Breast epithelium (tissue), 4 donors: ENCODE data around the gene EIF2S1. TPM values are rescaled to one million over a fixed set of nuclear protein-coding genes. Genes with fewer than 3 reads are reported as not detected.

Source experiments
- DNase-seq, 2 donors: peaks; one replicate each; pipeline ENCODE4 v3.0.0-alpha.2; 2019; ENCODE audit warnings: low spot score in 2 of 2
- H3K27ac ChIP-seq, 2 donors: fragments of 200-600 bp; sonication (generic) in 1 of 2; one replicate each; pipeline ENCODE4 v1.5.1; 2016 to 2019; ENCODE audit warnings: mild to moderate bottlenecking in 1 of 2
- H3K27me3 ChIP-seq, 2 donors: fragments of 200-600 bp; sonication (generic) in 1 of 2; one replicate each; pipeline versions ENCODE4 v1.5.1 to v1.6.0; 2017 to 2019; ENCODE audit warnings: control low read depth in 1 of 2, mild to moderate bottlenecking in 1 of 2
- H3K36me3 ChIP-seq: fragments of 200-600 bp; one replicate; pipeline ENCODE4 v1.5.1; 2019
- H3K4me1 ChIP-seq, 2 donors: fragments of 200-600 bp; sonication (generic); one replicate each; pipeline ENCODE4 v1.5.1; 2016 to 2019; ENCODE audit warnings: control low read depth in 1 of 2
- H3K4me3 ChIP-seq, 3 donors: fragments of 200-600 bp; sonication (generic); 1 replicate in 2 of 3; 2 replicates in 1 of 3; pipeline ENCODE4 v1.5.1; 2016 to 2019; ENCODE audit warnings: mild to moderate bottlenecking in 3 of 3, moderate library complexity in 2 of 3
- H3K9me3 ChIP-seq, 2 donors: fragments of 200-600 bp; sonication (generic) in 1 of 2; one replicate each; pipeline ENCODE4 v1.5.1; 2016 to 2019; ENCODE audit warnings: control low read depth in 1 of 2
- CTCF ChIP-seq, 3 donors: fragments of 450-650 bp; IDR thresholded peaks; one replicate each; pipeline ENCODE4 v1.5.1; 2016 to 2017; ENCODE audit warnings: antibody characterized with exemption in 3 of 3, mild to moderate bottlenecking in 3 of 3, moderate library complexity in 3 of 3
- POLR2A ChIP-seq: fragments of 450-650 bp; IDR thresholded peaks from one replicate; pipeline ENCODE4 v1.6.1; 2016; ENCODE audit warnings: antibody characterized with exemption, mild to moderate bottlenecking, moderate library complexity
- POLR2AphosphoS5 ChIP-seq, 3 donors: sonication (generic); formaldehyde crosslinking; IDR thresholded peaks; one replicate each; pipeline ENCODE4 v1.6.1; 2017; ENCODE audit warnings: antibody characterized with exemption in 3 of 3
- intact Hi-C: fragments of 100-400 bp; cut with DNase I; formaldehyde crosslinking; loops from one replicate; pipeline ENCODE4 v1.15.1; 2023; ENCODE audit warnings: low total_unique reads
- total RNA-seq, 3 donors: library from RNA; depleted of rRNA; stranded (reverse); fragments of >200 nt; gene quantifications; one replicate each; pipeline ENCODE4 v1.1.0, GENCODE V29; 2016

The EIF2S1 gene
- total RNA-seq, 3 donors from 2014 or later = 63.9 to 107 (median 89.4) TPM

GRCh38 chr14:67416810-67417209 lies 56.7 kb downstream of the EIF2S1 start:
- no peaks in the 10 kb centered on the region for H3K4me1 ChIP-seq
- TF ChIP-seq CTCF (IDR thresholded peaks at IDR 0.05) = no peak
- TF ChIP-seq POLR2AphosphoS5 (IDR thresholded peaks at IDR 0.05) = no peak
- no peak for TF ChIP-seq POLR2A
- no peak overlapping the region for H3K27ac ChIP-seq
- no peaks in the 10 kb centered on the region for H3K9me3 ChIP-seq
- no peaks in the 10 kb centered on the region for H3K27me3 ChIP-seq
- no peak overlapping the region for H3K4me3 ChIP-seq
- intact Hi-C loops = no loop called here
- no peaks in the 10 kb centered on the region for H3K36me3 ChIP-seq
- no peak for DNase-seq

GRCh38 chr14:67417633-67418032 lies 57.5 kb downstream of the EIF2S1 start:
- intact Hi-C loops = no loop called here
- no peak for DNase-seq
- Histone ChIP-seq H3K4me1 (no peaks in the 10 kb centered on the region), H3K9me3 (no peaks in the 10 kb centered on the region), H3K4me3 (no peak overlapping the region), H3K27ac (no peak overlapping the region), H3K27me3 (no peaks in the 10 kb centered on the region), H3K36me3 (no peaks in the 10 kb centered on the region)
- TF ChIP-seq POLR2A = no peak
- no peak for TF ChIP-seq CTCF (IDR thresholded peaks at IDR 0.05)
- TF ChIP-seq POLR2AphosphoS5 (IDR thresholded peaks at IDR 0.05) = no peak

- Histone ChIP-seq H3K4me3 (no peak overlapping the region), H3K27me3 (no peaks in the 10 kb centered on the region), H3K4me1 (no peaks in the 10 kb centered on the region), H3K9me3 (no peaks in the 10 kb centered on the region), H3K36me3 (no peaks in the 10 kb centered on the region), H3K27ac (no peak overlapping the region)
- TF ChIP-seq POLR2AphosphoS5 (IDR thresholded peaks at IDR 0.05) (no peak), CTCF (IDR thresholded peaks at IDR 0.05) (no peak), POLR2A (no peak)
- intact Hi-C loops = no loop called here
- no peak for DNase-seq
These were observed 58.5 kb downstream of the EIF2S1 start for GRCh38 chr14:67418401-67419191.

GRCh38 chr14:67420102-67420739 lies 60.1 kb downstream of the EIF2S1 start:
- no peak for DNase-seq
- TF ChIP-seq POLR2AphosphoS5 (IDR thresholded peaks at IDR 0.05) = no peak
- no peak for TF ChIP-seq CTCF (IDR thresholded peaks at IDR 0.05)
- TF ChIP-seq POLR2A = no peak
- Histone ChIP-seq H3K4me3 (no peak overlapping the region), H3K27me3 (no peaks in the 10 kb centered on the region), H3K9me3 (no peaks in the 10 kb centered on the region), H3K4me1 (no peaks in the 10 kb centered on the region), H3K27ac (no peak overlapping the region), H3K36me3 (no peaks in the 10 kb centered on the region)
- intact Hi-C loops = loop anchor here (10.0 kb wide), 1 partner anchor 155 kb away; no protein-coding TSS in a partner anchor
